Adrenal gland (tissue), 5 donors: ENCODE results near the gene HOXA9.

ENCODE experiments used
- POLR2A ChIP-seq, 2 donors: fragments of 450-650 bp; IDR thresholded peaks; one replicate each; pipeline ENCODE4 v1.6.1; 2017; ENCODE audit warnings: antibody characterized with exemption in 2 of 2, mild to moderate bottlenecking in 2 of 2, moderate library complexity in 1 of 2
- TF ChIP-seq, protein P1 (sequence below), 6 experiments: fragments of 450-650 bp in 4 of 6; fragments of 200-600 bp in 2 of 6; sonication (generic) in 1 of 6; IDR thresholded peaks; 1 replicate in 5 of 6; 2 replicates in 1 of 6; pipeline versions ENCODE4 v1.5.1 to v1.8.0; 2016 to 2021; ENCODE audit warnings: antibody characterized with exemption in 6 of 6, mild to moderate bottlenecking in 2 of 6, moderate library complexity in 1 of 6
- donor health status: DM: no; HTN: no; CAD: no.

DNA sequence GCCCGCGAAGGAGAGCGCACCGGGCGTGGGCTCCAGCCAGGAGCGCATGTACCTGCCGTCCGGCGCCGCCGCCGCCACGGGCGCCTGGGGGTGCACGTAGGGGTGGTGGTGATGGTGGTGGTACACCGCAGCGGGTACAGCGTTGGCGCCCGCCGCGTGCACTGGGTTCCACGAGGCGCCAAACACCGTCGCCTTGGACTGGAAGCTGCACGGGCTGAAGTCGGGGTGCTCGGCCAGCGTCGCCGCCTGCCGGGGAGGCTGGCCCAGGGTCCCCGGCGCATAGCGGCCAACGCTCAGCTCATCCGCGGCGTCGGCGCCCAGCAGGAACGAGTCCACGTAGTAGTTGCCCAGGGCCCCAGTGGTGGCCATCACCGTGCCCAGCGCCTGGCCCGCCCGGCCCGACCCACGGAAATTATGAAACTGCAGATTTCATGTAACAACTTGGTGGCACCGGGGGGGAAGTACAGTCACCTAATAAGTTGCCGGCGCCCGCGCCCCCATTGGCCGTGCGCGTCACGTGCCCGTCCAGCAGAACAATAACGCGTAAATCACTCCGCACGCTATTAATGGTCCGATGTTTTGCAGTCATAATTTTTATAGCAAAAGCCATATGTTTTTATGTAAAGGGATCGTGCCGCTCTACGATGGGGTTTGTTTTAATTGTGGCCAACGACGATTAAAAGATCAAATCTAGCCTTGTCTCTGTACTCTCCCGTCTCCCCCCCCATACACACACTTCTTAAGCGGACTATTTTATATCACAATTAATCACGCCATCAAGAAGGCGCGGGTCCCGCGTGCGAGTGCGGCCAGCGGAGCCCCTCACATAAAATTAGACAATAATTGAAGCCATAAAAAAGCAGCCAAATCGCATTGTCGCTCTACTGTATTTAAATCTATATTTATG is at the start of gene HOXA9:
- TF ChIP-seq, protein P1, sequence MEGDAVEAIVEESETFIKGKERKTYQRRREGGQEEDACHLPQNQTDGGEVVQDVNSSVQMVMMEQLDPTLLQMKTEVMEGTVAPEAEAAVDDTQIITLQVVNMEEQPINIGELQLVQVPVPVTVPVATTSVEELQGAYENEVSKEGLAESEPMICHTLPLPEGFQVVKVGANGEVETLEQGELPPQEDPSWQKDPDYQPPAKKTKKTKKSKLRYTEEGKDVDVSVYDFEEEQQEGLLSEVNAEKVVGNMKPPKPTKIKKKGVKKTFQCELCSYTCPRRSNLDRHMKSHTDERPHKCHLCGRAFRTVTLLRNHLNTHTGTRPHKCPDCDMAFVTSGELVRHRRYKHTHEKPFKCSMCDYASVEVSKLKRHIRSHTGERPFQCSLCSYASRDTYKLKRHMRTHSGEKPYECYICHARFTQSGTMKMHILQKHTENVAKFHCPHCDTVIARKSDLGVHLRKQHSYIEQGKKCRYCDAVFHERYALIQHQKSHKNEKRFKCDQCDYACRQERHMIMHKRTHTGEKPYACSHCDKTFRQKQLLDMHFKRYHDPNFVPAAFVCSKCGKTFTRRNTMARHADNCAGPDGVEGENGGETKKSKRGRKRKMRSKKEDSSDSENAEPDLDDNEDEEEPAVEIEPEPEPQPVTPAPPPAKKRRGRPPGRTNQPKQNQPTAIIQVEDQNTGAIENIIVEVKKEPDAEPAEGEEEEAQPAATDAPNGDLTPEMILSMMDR (IDR thresholded peaks at IDR 0.05), result no peak
- TF ChIP-seq POLR2A (IDR thresholded peaks at IDR 0.05), result peak in 1 of 2 donors; percentile 59
